K562 (cell line): ENCODE results near the gene POU2F3. TPM values are rescaled to one million over a fixed set of nuclear protein-coding genes. Genes with fewer than 3 reads are reported as not detected.

Source experiments
- ATAC-seq: fragments of 200-7000 bp; cut with Tn5 transposase; 3 replicates; pipeline ENCODE4 v1.9.1; 2020; ENCODE audit warnings: moderate library complexity
- BruUV-seq: library from RNA; stranded (reverse); fragments of 400-500 nt; replicated peaks from 2 replicates; lab custom pipeline; 2021; lab: Mats Ljungman, UMichigan
- CTCF ChIA-PET: fragments of 300-600 bp; formaldehyde crosslinking; extraction: SDS; loops from one replicate; lab custom pipeline; 2021; ENCODE audit warnings: low intra/inter-chr PET ratio; lab: Yijun Ruan, JAX
- POLR2A ChIA-PET: fragments of 300-600, 350-650 bp; sonication (Branson Sonifier 250); formaldehyde crosslinking; extraction: SDS; loops from one replicate; lab custom pipeline; 2021; ENCODE audit warnings: antibody characterized with exemption, inconsistent platforms; lab: Yijun Ruan, JAX
- DNase-seq, 4 experiments: peaks; one replicate each; pipeline versions ENCODE4 v3.0.0 to v3.0.0-alpha.2; 2011 to 2018; ENCODE audit warnings: low spot score in 3 of 4, mixed read lengths in 3 of 4; ENCODE audit errors: extremely low read depth in 1 of 4
- FAIRE-seq: peaks from 2 replicates; lab custom pipeline; 2011; peaks lifted over from hg19 to GRCh38; lab: Jason Lieb, UNC
- H2AFZ ChIP-seq: 2 replicates; pipeline ENCODE4 v1.6.0; 2011; ENCODE audit warnings: low read depth, low read length, control low read depth, inconsistent platforms
- H3K27ac ChIP-seq: fragments of 200-600 bp; 3 replicates; pipeline ENCODE4 v1.8.0; 2011; ENCODE audit warnings: low read depth, mild to moderate bottlenecking, control low read depth, inconsistent platforms, low read length, moderate library complexity, mixed read lengths; ENCODE audit errors: extremely low read depth
- H3K27me3 ChIP-seq, 2 experiments: fragments of 300-600 bp in 1 of 2; 2 replicates in 1 of 2; 3 replicates in 1 of 2; pipeline versions ENCODE4 v1.6.0 to v1.8.0; 2011; ENCODE audit warnings: inconsistent platforms in 2 of 2, low read length in 2 of 2, mild to moderate bottlenecking in 1 of 2, mixed read lengths in 1 of 2, moderate library complexity in 1 of 2; ENCODE audit not compliant: control insufficient read depth in 2 of 2, insufficient read depth in 2 of 2
- H3K36me3 ChIP-seq: fragments of 300-600 bp; 3 replicates; pipeline ENCODE4 v1.8.0; 2011; ENCODE audit warnings: mild to moderate bottlenecking, low read length, inconsistent platforms; ENCODE audit not compliant: control insufficient read depth, insufficient read depth
- H3K4me1 ChIP-seq, 2 experiments: fragments of 200-600 bp in 1 of 2; replicated peaks in 1 of 2; 2 replicates in 1 of 2; 3 replicates in 1 of 2; pipeline versions ENCODE4 v1.5.1 to v1.8.0; 2011; ENCODE audit warnings: inconsistent platforms in 2 of 2, low read length in 2 of 2, mild to moderate bottlenecking in 1 of 2, mixed read lengths in 1 of 2, moderate library complexity in 1 of 2; ENCODE audit not compliant: control insufficient read depth in 2 of 2, insufficient read depth in 2 of 2
- H3K4me2 ChIP-seq: 2 replicates; pipeline ENCODE4 v1.6.1; 2011; ENCODE audit warnings: low read length, control low read depth, inconsistent platforms, mixed read lengths; ENCODE audit not compliant: insufficient read depth
- H3K4me3 ChIP-seq: fragments of 200-600 bp; sonication (generic), shearing (Covaris generic); 2 replicates; pipeline ENCODE4 v1.5.1; 2016; ENCODE audit warnings: control low read depth, inconsistent platforms
- H3K79me2 ChIP-seq: fragments of 200-600 bp; 3 replicates; pipeline ENCODE4 v1.8.0; 2011; ENCODE audit warnings: low read length, inconsistent platforms; ENCODE audit not compliant: control insufficient read depth, insufficient read depth
- H3K9ac ChIP-seq, 2 experiments: 2 replicates each; pipeline versions ENCODE4 v1.6.0 to v1.6.1; 2011; ENCODE audit warnings: low read depth in 2 of 2, low read length in 2 of 2, control low read depth in 1 of 2, inconsistent platforms in 1 of 2, mild to moderate bottlenecking in 1 of 2, mixed read lengths in 1 of 2; ENCODE audit not compliant: insufficient read depth in 1 of 2
- H3K9me1 ChIP-seq: one replicate; pipeline ENCODE4 v1.6.0; 2011; ENCODE audit warnings: inconsistent platforms, mild to moderate bottlenecking, low read length, moderate library complexity; ENCODE audit not compliant: control insufficient read depth, insufficient read depth
- H3K9me3 ChIP-seq: replicated peaks from 2 replicates; pipeline ENCODE4 v1.5.1; 2011; ENCODE audit warnings: low read depth, low read length, inconsistent platforms; ENCODE audit not compliant: control insufficient read depth, insufficient read depth
- H4K20me1 ChIP-seq: replicated peaks from 2 replicates; pipeline ENCODE4 v1.6.1; 2011; ENCODE audit warnings: low read length, inconsistent platforms, mixed read lengths; ENCODE audit not compliant: control insufficient read depth, insufficient read depth
- CXXC5 ChIP-seq: fragments of 250-450 bp; sonication (Bioruptor Pico); IDR thresholded peaks from 2 replicates; pipeline ENCODE4 v1.8.0; 2022; ENCODE audit warnings: inconsistent platforms, mild to moderate bottlenecking, moderate library complexity
- E2F5 ChIP-seq: sonication (generic); formaldehyde crosslinking; IDR thresholded peaks from 2 replicates; pipeline ENCODE4 v1.8.0; 2022; ENCODE audit warnings: mild to moderate bottlenecking, missing genetic modification reagents
- ESRRA ChIP-seq: fragments of 450-650 bp; IDR thresholded peaks from 2 replicates; pipeline ENCODE4 v1.6.1; 2014; ENCODE audit warnings: low read depth, mild to moderate bottlenecking, moderate library complexity, borderline replicate concordance
- GMEB1 ChIP-seq: fragments of 250-450 bp; sonication (Bioruptor Pico); IDR thresholded peaks from 2 replicates; pipeline ENCODE4 v1.4.0; 2020; ENCODE audit warnings: mild to moderate bottlenecking
- LCOR ChIP-seq: sonication (generic); formaldehyde crosslinking; IDR thresholded peaks from 2 replicates; pipeline ENCODE4 v1.8.0; 2022; ENCODE audit warnings: mild to moderate bottlenecking, missing genetic modification reagents
- MIER1 ChIP-seq: fragments of 450-650 bp; IDR thresholded peaks from 2 replicates; pipeline ENCODE4 v1.6.1; 2016; ENCODE audit warnings: antibody characterized with exemption, mild to moderate bottlenecking, low read depth
- POLR3A ChIP-seq: IDR thresholded peaks from 2 replicates; pipeline ENCODE4 v1.6.1; 2011; ENCODE audit warnings: borderline replicate concordance, mild to moderate bottlenecking, moderate library complexity; ENCODE audit not compliant: insufficient read length, insufficient read depth; ENCODE audit errors: extremely low read depth
- PTTG1 ChIP-seq: fragments of 450-650 bp; IDR thresholded peaks from 2 replicates; pipeline ENCODE4 v1.6.1; 2016; ENCODE audit warnings: low read depth, mild to moderate bottlenecking, missing genetic modification characterization, missing compliant biosample characterization
- RBM17 ChIP-seq: fragments of 200-400 bp; formaldehyde crosslinking; IDR thresholded peaks from 2 replicates; pipeline ENCODE4 v1.6.1; 2017; ENCODE audit warnings: low read depth, mild to moderate bottlenecking, low read length, borderline replicate concordance
- RHOXF2B ChIP-seq: fragments of 250-450 bp; sonication (Bioruptor Pico); conservative IDR thresholded peaks from 2 replicates; pipeline ENCODE4 v1.5.1; 2021
- ZBED1 ChIP-seq: IDR thresholded peaks from 2 replicates; pipeline ENCODE4 v1.6.1; 2014
- ZNF121 ChIP-seq: sonication (generic); formaldehyde crosslinking; conservative IDR thresholded peaks from 2 replicates; pipeline ENCODE4 v1.8.0; 2022; ENCODE audit warnings: missing genetic modification reagents
- ZNF445 ChIP-seq: fragments of 250-450 bp; sonication (Bioruptor Pico); IDR thresholded peaks from 2 replicates; pipeline ENCODE4 v1.4.0; 2020; ENCODE audit warnings: low read depth, mild to moderate bottlenecking, moderate library complexity
- ZNF583 ChIP-seq: fragments of 250-450 bp; sonication (Bioruptor Pico); IDR thresholded peaks from 2 replicates; pipeline ENCODE4 v1.4.0; 2020
- WGBS: fragments of 100-300 bp; shearing (Covaris generic); methylation state at CpG from one replicate; pipeline ENCODE4 v1.1.6; 2016; ENCODE audit warnings: low coverage, mixed read lengths; ENCODE audit not compliant: insufficient coverage; ENCODE audit errors: missing lambda C conversion rate; 5-methylcytosine and 5-hydroxymethylcytosine counted together
- in situ Hi-C: fragments of 300-500 bp; cut with MboI; formaldehyde crosslinking; loops from 4 replicates; pipeline ENCODE4 v1.15.0; 2018; ENCODE audit warnings: inconsistent platforms, mixed read lengths
- intact Hi-C: fragments of 100-400 bp; cut with micrococcal nuclease; formaldehyde crosslinking; loops from 2 replicates; pipeline ENCODE4 v1.14.2; 2022
- polyA plus RNA-seq, 8 experiments: library from polyadenylated mRNA; depleted of rRNA in 4 of 8; stranded (reverse) in 5 of 8; unstranded in 3 of 8; fragments of >200 nt; fragmentation: Nextera tagmentation in 2 of 8; fragmentation: Illumina TruSeq in 1 of 8; extraction: Ambion mirVana in 2 of 8; extraction: Trizol in 1 of 8; gene quantifications; 2 replicates each; pipeline versions ENCODE4 v1.2.1 to v1.2.3, GENCODE V29; 2011 to 2014; ENCODE audit warnings: inconsistent platforms in 1 of 8, missing spikeins in 1 of 8
- total RNA-seq, 7 experiments: library from RNA; depleted of rRNA in 6 of 7; stranded (reverse); fragments of >200 nt in 6 of 7; fragmentation: Illumina TruSeq in 2 of 7; extraction: Trizol in 2 of 7; gene quantifications; 2 replicates each; pipeline versions ENCODE4 v1.2.1 to v1.2.3, GENCODE V29; 2011 to 2021; ENCODE audit warnings: low replicate concordance in 1 of 7
- TF ChIP-seq, protein P1 (sequence below): sonication (generic); formaldehyde crosslinking; IDR thresholded peaks from 2 replicates; pipeline ENCODE4 v1.8.1; 2023; ENCODE audit warnings: mild to moderate bottlenecking, missing genetic modification reagents

Gene POU2F3
- total and polyA plus RNA-seq, 9 of the 15 experiments (the other 6 are each of a cell fraction or from before 2014, with no cell fraction given): not detected

GRCh38 chr11:120305286-120305685 lies 65.3 kb downstream of the POU2F3 start:
- Histone ChIP-seq H3K9me1 (no peaks in the 10 kb centered on the region), H2AFZ (no peak overlapping the region), H3K4me3 (no peak overlapping the region), H3K9ac (no peak overlapping the region), H4K20me1 (peaks cover 22% of the 10 kb centered on the region; the same call in 1 of the 2 replicates), H3K4me2 (no peak overlapping the region), H3K79me2 (no peaks in the 10 kb centered on the region), H3K4me1 (no peaks in the 10 kb centered on the region; a peak in 2 of 5 replicates), H3K9me3 (no peaks in the 10 kb centered on the region), H3K27ac (no peak overlapping the region), H3K27me3 (peaks cover 17 to 54% of the 10 kb centered on the region in 2 experiments; a peak in 4 of 5 replicates), H3K36me3 (no peaks in the 10 kb centered on the region)
- CTCF ChIA-PET: interaction anchor here (4.4 kb wide), 1 partner anchor 70 kb away, joined by 43 read pairs; no protein-coding TSS in a partner anchor
- POLR2A ChIA-PET: no interaction called here
- 2% methylated on average over 12 of the region's 12 CpGs for WGBS
- intact Hi-C loops: loop anchor here (10.0 kb wide), 1 partner anchor 640 kb away; no protein-coding TSS in a partner anchor
- ATAC-seq: no peak
- peak in 2 of 4 experiments; percentile 33 to 42 for DNase-seq
- in situ Hi-C loops: loop anchor here (5.0 kb wide), 1 partner anchor 68 kb away; no protein-coding TSS in a partner anchor
- BruUV-seq: no TSS peak
- no peak for FAIRE-seq
- TF ChIP-seq E2F5 (CRISPR knock-in tag) (no peak), LCOR (no peak), RBM17 (no peak), POLR3A (no peak), GMEB1 (CRISPR knock-in tag) (no peak), PTTG1 (tag) (no peak), RHOXF2B (no peak), ZNF583 (CRISPR knock-in tag) (no peak), ZNF445 (CRISPR knock-in tag) (no peak), ZBED1 (no peak), ESRRA (no peak), ZNF121 (no peak), MIER1 (no peak), CXXC5 (CRISPR knock-in tag) (no peak)
- TF ChIP-seq, protein P1, sequence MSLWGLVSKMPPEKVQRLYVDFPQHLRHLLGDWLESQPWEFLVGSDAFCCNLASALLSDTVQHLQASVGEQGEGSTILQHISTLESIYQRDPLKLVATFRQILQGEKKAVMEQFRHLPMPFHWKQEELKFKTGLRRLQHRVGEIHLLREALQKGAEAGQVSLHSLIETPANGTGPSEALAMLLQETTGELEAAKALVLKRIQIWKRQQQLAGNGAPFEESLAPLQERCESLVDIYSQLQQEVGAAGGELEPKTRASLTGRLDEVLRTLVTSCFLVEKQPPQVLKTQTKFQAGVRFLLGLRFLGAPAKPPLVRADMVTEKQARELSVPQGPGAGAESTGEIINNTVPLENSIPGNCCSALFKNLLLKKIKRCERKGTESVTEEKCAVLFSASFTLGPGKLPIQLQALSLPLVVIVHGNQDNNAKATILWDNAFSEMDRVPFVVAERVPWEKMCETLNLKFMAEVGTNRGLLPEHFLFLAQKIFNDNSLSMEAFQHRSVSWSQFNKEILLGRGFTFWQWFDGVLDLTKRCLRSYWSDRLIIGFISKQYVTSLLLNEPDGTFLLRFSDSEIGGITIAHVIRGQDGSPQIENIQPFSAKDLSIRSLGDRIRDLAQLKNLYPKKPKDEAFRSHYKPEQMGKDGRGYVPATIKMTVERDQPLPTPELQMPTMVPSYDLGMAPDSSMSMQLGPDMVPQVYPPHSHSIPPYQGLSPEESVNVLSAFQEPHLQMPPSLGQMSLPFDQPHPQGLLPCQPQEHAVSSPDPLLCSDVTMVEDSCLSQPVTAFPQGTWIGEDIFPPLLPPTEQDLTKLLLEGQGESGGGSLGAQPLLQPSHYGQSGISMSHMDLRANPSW (CRISPR knock-in tag): no peak
